Mesothelial cell of epicardium (in vitro differentiated cells): ENCODE data around the gene P4HB. TPM values are rescaled to one million over a fixed set of nuclear protein-coding genes. Genes with fewer than 3 reads are reported as not detected.

Experiments used
- DNase-seq, 2 experiments: peaks; one replicate each; pipeline ENCODE4 v3.0.0; 2021; ENCODE audit warnings: low spot score in 2 of 2; ENCODE audit not compliant: unreplicated experiment in 2 of 2
- H3K27ac Mint-ChIP-seq: 2 replicates; pipeline ENCODE4 v1.8.0; 2021; ENCODE audit warnings: mixed read lengths
- H3K27me3 Mint-ChIP-seq: 2 replicates; pipeline ENCODE4 v1.8.0; 2021; ENCODE audit warnings: low read depth, mixed read lengths
- H3K36me3 Mint-ChIP-seq: 2 replicates; pipeline ENCODE4 v1.8.0; 2021; ENCODE audit warnings: mixed read lengths
- H3K4me1 Mint-ChIP-seq: 2 replicates; pipeline ENCODE4 v1.8.0; 2021; ENCODE audit warnings: mixed read lengths
- H3K4me3 Mint-ChIP-seq: 2 replicates; pipeline ENCODE4 v1.8.0; 2021; ENCODE audit warnings: mild to moderate bottlenecking, moderate library complexity, mixed read lengths
- H3K9me3 Mint-ChIP-seq: 2 replicates; pipeline ENCODE4 v1.8.0; 2021; ENCODE audit warnings: mixed read lengths
- CTCF ChIP-seq: fragments of 200-600 bp; sonication (generic); IDR thresholded peaks from one replicate; pipeline ENCODE4 v1.5.0; 2021; ENCODE audit warnings: antibody characterized with exemption; ENCODE audit not compliant: unreplicated experiment
- total RNA-seq: library from RNA; stranded (reverse); gene quantifications from 3 replicates; pipeline ENCODE4 v1.2.1, GENCODE V29; 2021

P4HB gene
- total RNA-seq, 1 donor from 2014 or later: 433 TPM

GRCh38 chr17:81846743-81847689 is 13.3 kb downstream of the P4HB start:
- no peak for DNase-seq
- no peaks in the 10 kb centered on the region for H3K4me1 Mint-ChIP-seq
- H3K4me3 Mint-ChIP-seq: no peak overlapping the region
- no peaks in the 10 kb centered on the region for H3K9me3 Mint-ChIP-seq
- no peaks in the 10 kb centered on the region for H3K27me3 Mint-ChIP-seq
- no peak for TF ChIP-seq CTCF
- H3K27ac Mint-ChIP-seq: no peak overlapping the region
- H3K36me3 Mint-ChIP-seq: peaks cover 31% of the 10 kb centered on the region

GRCh38 chr17:81845881-81846742 is 14.2 kb downstream of the P4HB start:
- DNase-seq: no peak
- peaks cover 22% of the 10 kb centered on the region for H3K36me3 Mint-ChIP-seq
- no peaks in the 10 kb centered on the region for H3K9me3 Mint-ChIP-seq
- no peaks in the 10 kb centered on the region for H3K27me3 Mint-ChIP-seq
- H3K27ac Mint-ChIP-seq: no peak overlapping the region
- no peak for TF ChIP-seq CTCF
- H3K4me1 Mint-ChIP-seq: no peaks in the 10 kb centered on the region
- H3K4me3 Mint-ChIP-seq: no peak overlapping the region

GRCh38 chr17:81845361-81845760 is 15.0 kb downstream of the P4HB start:
- no peak overlapping the region for H3K27ac Mint-ChIP-seq
- DNase-seq: no peak
- TF ChIP-seq CTCF: no peak
- H3K36me3 Mint-ChIP-seq: peaks cover 21% of the 10 kb centered on the region
- no peaks in the 10 kb centered on the region for H3K4me1 Mint-ChIP-seq
- H3K9me3 Mint-ChIP-seq: no peaks in the 10 kb centered on the region
- H3K27me3 Mint-ChIP-seq: no peaks in the 10 kb centered on the region
- no peak overlapping the region for H3K4me3 Mint-ChIP-seq

- no peak overlapping the region for H3K27ac Mint-ChIP-seq
- no peak overlapping the region for H3K4me3 Mint-ChIP-seq
- no peak for DNase-seq
- no peaks in the 10 kb centered on the region for H3K9me3 Mint-ChIP-seq
- H3K36me3 Mint-ChIP-seq: peaks cover 21% of the 10 kb centered on the region
- no peaks in the 10 kb centered on the region for H3K27me3 Mint-ChIP-seq
- no peak for TF ChIP-seq CTCF
- no peaks in the 10 kb centered on the region for H3K4me1 Mint-ChIP-seq
Measured at GRCh38 chr17:81844887-81845286, 15.4 kb downstream of the P4HB start.

GRCh38 chr17:81844327-81844851 is 15.9 kb downstream of the P4HB start:
- no peak for DNase-seq
- H3K27ac Mint-ChIP-seq: no peak overlapping the region
- no peaks in the 10 kb centered on the region for H3K27me3 Mint-ChIP-seq
- no peak overlapping the region for H3K4me3 Mint-ChIP-seq
- peaks cover 21% of the 10 kb centered on the region for H3K36me3 Mint-ChIP-seq
- peaks cover 1% of the 10 kb centered on the region for H3K4me1 Mint-ChIP-seq
- no peak for TF ChIP-seq CTCF
- H3K9me3 Mint-ChIP-seq: no peaks in the 10 kb centered on the region
